IPS DF 6.9 (cell line): ENCODE results near the gene SEMA4A.
"Not testable (repeated sequence)": the region's sequence is repeated elsewhere in the genome, so short reads cannot be mapped to it uniquely, and the experiment has no call there.

Experiments used
- DNase-seq: peaks from one replicate; pipeline ENCODE4 v3.0.0-alpha.2; 2013; ENCODE audit warnings: low read depth, low spot score
- H3K27ac ChIP-seq: one replicate; pipeline ENCODE4 v1.5.1; 2013; ENCODE audit warnings: low read length, control low read depth
- H3K27me3 ChIP-seq: 2 replicates; pipeline ENCODE4 v1.6.1; 2013; ENCODE audit warnings: mild to moderate bottlenecking, low read length; ENCODE audit not compliant: control insufficient read depth, insufficient read depth
- H3K36me3 ChIP-seq: 2 replicates; pipeline ENCODE4 v1.6.1; 2013; ENCODE audit warnings: low read length; ENCODE audit not compliant: control insufficient read depth, insufficient read depth
- H3K4me1 ChIP-seq: 2 replicates; pipeline ENCODE4 v1.6.1; 2013; ENCODE audit warnings: low read length; ENCODE audit not compliant: control insufficient read depth, insufficient read depth
- H3K4me3 ChIP-seq: 2 replicates; pipeline ENCODE4 v1.5.1; 2013; ENCODE audit warnings: mild to moderate bottlenecking, low read length
- H3K9me3 ChIP-seq: 2 replicates; pipeline ENCODE4 v1.6.1; 2013; ENCODE audit warnings: low read length, inconsistent platforms; ENCODE audit not compliant: control insufficient read depth, insufficient read depth
- WGBS: extraction: QIAGEN DNeasy Blood & Tissue Kit; methylation state at CpG from one replicate; pipeline ENCODE4 v1.1.7; 2013; ENCODE audit warnings: mixed read lengths, missing lambda C conversion rate; ENCODE audit not compliant: insufficient read length, insufficient coverage; 5-methylcytosine and 5-hydroxymethylcytosine counted together

SEMA4A gene

DNA sequence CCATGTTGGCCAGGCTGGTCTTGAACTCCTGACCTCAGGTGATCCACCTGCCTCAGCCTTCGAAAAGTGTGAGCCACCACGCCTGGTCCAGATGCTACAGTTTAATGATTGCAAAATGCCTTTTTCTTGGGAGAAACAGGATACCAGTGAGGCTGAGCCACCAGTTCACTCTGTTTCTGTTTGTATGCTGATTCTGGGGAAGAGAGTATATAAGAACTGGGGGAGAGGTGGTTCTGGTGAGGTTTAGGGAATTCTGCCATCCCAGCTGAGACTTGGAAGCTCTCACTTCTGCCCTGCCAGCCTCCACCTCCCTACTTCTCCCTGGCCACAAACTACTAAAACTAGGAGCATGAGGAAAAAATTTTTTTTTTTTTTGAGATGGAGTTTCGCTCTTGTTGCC is 51.3 kb downstream of the SEMA4A start:
- H3K4me3 ChIP-seq, result no peak overlapping the region

DNA sequence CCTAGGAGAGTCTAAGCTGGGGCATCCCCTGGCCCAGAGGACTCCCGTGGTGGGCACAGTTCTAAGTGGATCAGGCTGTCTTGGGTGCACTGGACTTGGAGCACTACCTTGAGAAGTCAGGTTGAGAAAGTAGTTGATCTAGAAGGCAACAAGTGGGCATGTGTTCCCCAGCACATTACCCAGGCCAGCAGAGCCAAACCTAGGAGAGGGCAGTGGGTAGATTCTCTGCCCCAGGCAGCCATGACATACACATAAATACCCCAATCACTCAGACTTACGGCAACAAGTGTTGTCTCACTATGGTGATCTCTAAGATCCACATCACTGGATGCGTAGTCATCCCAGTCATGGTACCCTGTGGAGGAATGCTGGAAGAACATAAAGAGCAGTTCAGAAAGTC is 57.9 kb downstream of the SEMA4A start:
- no peak overlapping the region for H3K4me3 ChIP-seq
- no CpG with 5 or more reads among the region's 3 CpGs for WGBS
- H3K36me3 ChIP-seq, result peaks cover 6% of the 10 kb centered on the region
- H3K27ac ChIP-seq, result no peak overlapping the region
- no peaks in the 10 kb centered on the region for H3K9me3 ChIP-seq
- no peak for DNase-seq
- H3K4me1 ChIP-seq, result no peaks in the 10 kb centered on the region; the same call in 1 of the 2 replicates
- no peaks in the 10 kb centered on the region for H3K27me3 ChIP-seq

More for the DNA sequence above, 51.3 kb downstream of the SEMA4A start:
- Histone ChIP-seq H3K27me3 (no peaks in the 10 kb centered on the region), H3K36me3 (peaks cover 6% of the 10 kb centered on the region; the same call in 1 of the 2 replicates), H3K27ac (no peak overlapping the region), H3K4me1 (no peaks in the 10 kb centered on the region; the same call in 1 of the 2 replicates), H3K9me3 (no peaks in the 10 kb centered on the region)
- no CpG with 5 or more reads among the region's 3 CpGs for WGBS
- no peak for DNase-seq

DNA sequence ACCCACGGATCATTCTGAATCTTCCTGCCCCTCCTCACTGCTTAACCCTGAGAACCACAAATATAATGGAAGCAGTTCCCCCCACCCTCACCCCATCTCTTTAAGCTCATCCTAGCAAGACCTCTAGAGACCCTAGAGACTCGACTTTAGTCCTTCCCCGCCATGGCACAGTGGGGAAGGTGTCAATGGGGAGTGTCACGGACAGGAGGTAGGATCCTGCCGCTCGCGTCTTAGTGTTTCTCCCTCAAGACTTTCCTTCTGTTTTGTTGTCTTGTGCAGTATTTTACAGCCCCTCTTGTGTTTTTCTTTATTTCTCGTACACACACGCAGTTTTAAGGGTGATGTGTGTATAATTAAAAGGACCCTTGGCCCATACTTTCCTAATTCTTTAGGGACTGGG is 58.7 kb downstream of the SEMA4A start:
- H3K9me3 ChIP-seq, result no peaks in the 10 kb centered on the region
- peaks cover 6% of the 10 kb centered on the region for H3K36me3 ChIP-seq
- H3K27ac ChIP-seq, result no peak overlapping the region
- no peak for DNase-seq
- H3K4me1 ChIP-seq, result no peaks in the 10 kb centered on the region; the same call in 1 of the 2 replicates
- no peaks in the 10 kb centered on the region for H3K27me3 ChIP-seq
- WGBS, result no CpG with 5 or more reads among the region's 9 CpGs
- H3K4me3 ChIP-seq, result no peak overlapping the region

DNA sequence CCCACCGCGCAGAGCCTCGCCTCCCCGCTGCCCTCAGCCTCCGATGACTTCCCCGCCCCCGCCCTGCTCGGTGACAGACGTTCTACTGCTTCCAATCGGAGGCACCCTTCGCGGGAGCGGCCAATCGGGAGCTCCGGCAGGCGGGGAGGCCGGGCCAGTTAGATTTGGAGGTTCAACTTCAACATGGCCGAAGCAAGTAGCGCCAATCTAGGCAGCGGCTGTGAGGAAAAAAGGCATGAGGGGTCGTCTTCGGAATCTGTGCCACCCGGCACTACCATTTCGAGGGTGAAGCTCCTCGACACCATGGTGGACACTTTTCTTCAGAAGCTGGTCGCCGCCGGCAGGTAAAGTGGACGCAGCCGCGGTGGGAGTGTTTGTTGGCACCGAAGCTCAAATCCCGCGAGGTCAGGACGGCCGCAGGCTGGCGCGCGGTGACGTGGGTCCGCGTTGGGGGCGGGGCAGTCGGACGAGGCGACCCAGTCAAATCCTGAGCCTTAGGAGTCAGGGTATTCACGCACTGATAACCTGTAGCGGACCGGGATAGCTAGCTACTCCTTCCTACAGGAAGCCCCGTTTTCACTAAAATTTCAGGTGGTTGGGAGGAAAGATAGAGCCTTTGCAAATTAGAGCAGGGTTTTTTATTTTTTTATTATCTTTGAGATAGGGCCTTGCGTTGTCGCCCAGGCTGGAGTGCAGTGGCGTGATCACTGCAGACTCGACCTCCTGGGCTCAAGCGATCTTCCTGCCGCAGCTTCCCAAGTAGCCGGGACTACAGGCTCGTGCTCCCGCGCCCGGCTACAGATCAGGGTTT is 59.7 kb downstream of the SEMA4A start, which contains the start of gene PMF1:
PMF1 (plus strand) TSS at position 175 of the 811 bp plus-strand sequence; CDS start at position 184, 9 bp downstream.
- WGBS, result no CpG with 5 or more reads among the region's 61 CpGs

DNA sequence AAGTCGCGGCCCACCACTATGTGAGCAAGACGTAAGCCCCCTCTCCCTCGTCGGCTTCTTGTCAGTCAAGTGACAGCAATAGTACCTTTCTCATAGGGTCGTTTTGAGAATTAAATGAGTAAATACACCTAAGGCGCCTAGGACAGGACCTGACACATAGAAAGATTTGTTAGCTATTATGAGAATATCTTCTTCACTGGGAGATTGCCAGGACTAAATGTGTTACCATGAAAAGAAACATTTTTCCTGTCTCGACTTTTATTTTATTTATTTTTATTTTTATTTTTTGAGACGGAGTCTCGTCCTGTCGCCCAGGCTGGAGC is 60.2 kb downstream of the SEMA4A start:
- Histone ChIP-seq H3K4me1 (no peaks in the 10 kb centered on the region), H3K27me3 (no peaks in the 10 kb centered on the region), H3K4me3 (peak overlapping the region; percentile 62; the same call in 1 of the 2 replicates), H3K9me3 (no peaks in the 10 kb centered on the region), H3K27ac (no peak overlapping the region), H3K36me3 (peaks cover 4% of the 10 kb centered on the region)
- no peak for DNase-seq
- WGBS, result no CpG with 5 or more reads among the region's 11 CpGs

More for the DNA sequence above, 59.7 kb downstream of the SEMA4A start, which contains the start of gene PMF1:
- no peaks in the 10 kb centered on the region for H3K27me3 ChIP-seq
- H3K36me3 ChIP-seq, result peaks cover 4% of the 10 kb centered on the region
- no peak within 1 kb of the TSS for H3K27ac ChIP-seq
- H3K4me1 ChIP-seq, result no peaks in the 10 kb centered on the region
- peak; percentile 87 for DNase-seq
- H3K9me3 ChIP-seq, result no peaks in the 10 kb centered on the region
- H3K4me3 ChIP-seq, result peak within 1 kb of the TSS; percentile 62; the same call in 1 of the 2 replicates

- Histone ChIP-seq H3K27ac (no peak overlapping the region), H3K36me3 (peaks cover 4% of the 10 kb centered on the region), H3K4me3 (no peak overlapping the region), H3K27me3 (no peaks in the 10 kb centered on the region), H3K4me1 (no peaks in the 10 kb centered on the region), H3K9me3 (no peaks in the 10 kb centered on the region)
- DNase-seq, result no peak
- no CpG with 5 or more reads among the region's 16 CpGs for WGBS
Observed at GRCh38 chr1:156214024-156214748, 60.8 kb downstream of the SEMA4A start.

- not testable (repeated sequence) for DNase-seq, H3K4me3 ChIP-seq, H3K27me3 ChIP-seq, H3K9me3 ChIP-seq, H3K4me1 ChIP-seq, H3K27ac ChIP-seq, H3K36me3 ChIP-seq
- WGBS, result no CpG with 5 or more reads among the region's 55 CpGs
Observed at GRCh38 chr1:156216361-156217086, 63.1 kb downstream of the SEMA4A start.

- no peaks in the 10 kb centered on the region for H3K4me1 ChIP-seq
- no peak overlapping the region for H3K4me3 ChIP-seq
- no peak overlapping the region for H3K27ac ChIP-seq
- no peaks in the 10 kb centered on the region for H3K9me3 ChIP-seq
- DNase-seq, result no peak
- no CpG with 5 or more reads among the region's 2 CpGs for WGBS
- peaks cover 5% of the 10 kb centered on the region; the same call in 1 of the 2 replicates for H3K36me3 ChIP-seq
- no peaks in the 10 kb centered on the region for H3K27me3 ChIP-seq
Observed at GRCh38 chr1:156217871-156218270, 64.5 kb downstream of the SEMA4A start.

GRCh38 chr1:156220226-156220625 is 66.8 kb downstream of the SEMA4A start:
- no peak for DNase-seq
- no CpG with 5 or more reads among the region's 9 CpGs for WGBS

More at GRCh38 chr1:156220226-156220625, 66.8 kb downstream of the SEMA4A start:
- Histone ChIP-seq H3K4me1 (no peaks in the 10 kb centered on the region), H3K27me3 (no peaks in the 10 kb centered on the region), H3K9me3 (no peaks in the 10 kb centered on the region), H3K36me3 (peaks cover 12% of the 10 kb centered on the region; the same call in 1 of the 2 replicates), H3K27ac (no peak overlapping the region), H3K4me3 (no peak overlapping the region)
